ENCODE results near the gene PRORP. TPM values are rescaled to one million over a fixed set of nuclear protein-coding genes. Genes with fewer than 3 reads are reported as not detected.

Gene PRORP
- total RNA-seq, 1 experiment from 2014 or later, result 62.7 TPM

DNA sequence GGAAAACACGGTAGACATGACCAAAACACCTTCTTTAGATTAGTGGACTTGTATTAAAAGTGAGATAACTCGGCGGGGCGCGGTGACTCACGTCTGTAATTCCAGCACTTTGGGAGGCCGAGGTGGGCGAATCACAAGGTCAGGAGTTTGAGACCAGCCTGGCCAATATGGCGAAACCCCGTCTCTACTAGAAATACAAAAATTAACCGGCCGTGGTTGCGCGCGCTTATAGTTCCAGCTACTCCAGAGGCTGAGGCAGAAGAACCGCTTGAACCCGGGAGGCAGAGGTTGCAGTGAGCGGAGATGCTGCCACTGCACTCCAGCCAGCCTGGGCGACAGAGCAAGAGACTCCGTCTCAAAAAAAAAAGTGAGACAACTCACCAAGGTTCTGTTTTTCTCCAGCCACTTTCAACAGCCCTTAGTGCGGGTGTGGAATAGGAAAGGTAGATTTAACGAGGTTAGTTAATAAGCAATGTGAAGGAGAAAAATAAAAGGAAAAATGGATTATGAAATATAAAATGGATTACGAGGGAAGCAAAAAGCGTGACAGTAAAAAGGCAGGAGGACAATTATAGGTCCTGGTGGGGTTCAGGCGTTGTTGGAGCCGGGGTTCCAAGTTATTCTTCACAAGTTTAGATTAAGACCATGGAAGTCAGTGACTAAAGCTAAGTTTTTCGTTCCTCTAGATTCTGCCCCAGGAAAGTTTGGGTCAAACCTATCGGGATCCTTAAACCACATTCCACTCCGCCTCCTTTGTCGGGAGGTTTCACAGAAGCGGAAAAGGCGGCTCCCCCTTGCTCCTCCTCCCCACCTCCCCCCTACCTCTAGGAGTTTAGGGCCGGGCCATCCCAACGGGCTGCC, 1.1 kb upstream of the PRORP start:
- H3K4me3 ChIP-seq (ENCODE audit: insufficient read depth, low read depth, low read length), result peak overlapping the region; percentile 66
- no peaks in the 10 kb centered on the region for H3K36me3 ChIP-seq (replicated peaks; ENCODE audit: control insufficient read depth, insufficient read depth, low read length)
- DNase-seq, result no peak
- H3K27me3 ChIP-seq (ENCODE audit: control insufficient read depth, insufficient read depth, low read length), result no peaks in the 10 kb centered on the region

DNA sequence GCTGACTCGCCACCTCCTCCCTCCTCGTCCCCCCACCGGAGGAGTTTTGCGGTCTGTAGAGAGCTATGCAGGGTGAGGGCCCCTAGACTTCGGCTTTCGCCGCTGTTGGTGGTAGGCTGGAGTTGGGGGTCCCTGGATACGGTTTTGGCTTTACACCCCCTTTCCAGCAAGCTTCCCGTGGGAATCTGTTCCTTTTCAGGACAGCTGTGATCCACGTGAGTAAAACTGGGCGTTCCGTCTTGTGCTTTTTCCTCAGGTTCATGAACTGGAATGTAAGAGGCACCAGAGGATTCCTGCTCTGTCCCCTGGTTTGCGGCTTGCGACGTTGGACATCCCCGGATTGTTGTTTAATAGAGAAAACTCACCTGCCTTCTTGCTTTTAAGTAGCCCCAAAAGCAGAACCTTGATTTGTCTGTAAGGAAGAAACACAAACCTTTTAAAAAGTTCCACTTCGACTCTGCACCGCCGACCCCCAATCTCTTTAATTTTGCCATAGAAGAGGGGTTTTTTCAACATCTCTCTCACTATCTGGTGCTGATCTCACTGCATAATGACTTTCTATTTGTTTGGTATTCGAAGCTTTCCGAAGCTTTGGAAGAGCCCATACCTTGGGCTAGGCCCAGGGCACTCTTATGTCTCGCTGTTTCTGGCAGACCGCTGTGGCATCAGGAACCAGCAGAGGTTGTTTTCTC, 490 bp downstream of the PRORP start:
- Histone ChIP-seq H3K4me3 (ENCODE audit: insufficient read depth, low read depth, low read length) (peak overlapping the region; percentile 66), H3K36me3 (replicated peaks; ENCODE audit: control insufficient read depth, insufficient read depth, low read length) (0 out of 2 replicates have a peak, but pooled peaks cover 2% of the 10 kb centered on the region), H3K27me3 (ENCODE audit: control insufficient read depth, insufficient read depth, low read length) (no peaks in the 10 kb centered on the region)
- peak; percentile 10 for DNase-seq

- Histone ChIP-seq H3K36me3 (replicated peaks; ENCODE audit: control insufficient read depth, insufficient read depth, low read length) (0 out of 2 replicates have a peak, but pooled peaks cover 2% of the 10 kb centered on the region), H3K27me3 (ENCODE audit: control insufficient read depth, insufficient read depth, low read length) (no peaks in the 10 kb centered on the region), H3K4me3 (ENCODE audit: insufficient read depth, low read depth, low read length) (peak overlapping the region; percentile 66; the same call in 1 of the 2 replicates)
- DNase-seq, result no peak
Observed at GRCh38 chr14:35123388-35123703, 994 bp downstream of the PRORP start.

DNA sequence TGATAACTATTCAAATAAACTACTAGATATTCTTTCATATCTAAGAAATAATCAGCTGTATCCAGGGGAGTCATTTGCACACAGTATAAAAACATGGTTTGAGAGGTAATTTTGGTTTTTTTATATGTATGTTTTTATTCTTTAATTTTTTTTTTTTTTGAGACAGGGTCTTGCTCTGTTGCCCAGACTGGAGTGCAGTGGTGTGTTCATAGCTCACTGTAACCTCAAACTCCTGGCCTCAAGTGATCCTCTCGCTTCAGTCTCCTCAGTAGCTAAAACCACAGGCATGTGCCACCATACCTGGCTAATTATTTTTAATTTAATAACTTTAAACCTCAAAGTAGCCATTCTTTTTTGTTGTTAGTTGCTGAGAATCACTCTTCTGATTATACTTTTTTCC, 1.8 kb downstream of the PRORP start:
- Histone ChIP-seq H3K27me3 (ENCODE audit: control insufficient read depth, insufficient read depth, low read length) (no peaks in the 10 kb centered on the region), H3K4me3 (ENCODE audit: insufficient read depth, low read depth, low read length) (no peak overlapping the region), H3K36me3 (replicated peaks; ENCODE audit: control insufficient read depth, insufficient read depth, low read length) (0 out of 2 replicates have a peak, but pooled peaks cover 2% of the 10 kb centered on the region)
- DNase-seq, result no peak

DNA sequence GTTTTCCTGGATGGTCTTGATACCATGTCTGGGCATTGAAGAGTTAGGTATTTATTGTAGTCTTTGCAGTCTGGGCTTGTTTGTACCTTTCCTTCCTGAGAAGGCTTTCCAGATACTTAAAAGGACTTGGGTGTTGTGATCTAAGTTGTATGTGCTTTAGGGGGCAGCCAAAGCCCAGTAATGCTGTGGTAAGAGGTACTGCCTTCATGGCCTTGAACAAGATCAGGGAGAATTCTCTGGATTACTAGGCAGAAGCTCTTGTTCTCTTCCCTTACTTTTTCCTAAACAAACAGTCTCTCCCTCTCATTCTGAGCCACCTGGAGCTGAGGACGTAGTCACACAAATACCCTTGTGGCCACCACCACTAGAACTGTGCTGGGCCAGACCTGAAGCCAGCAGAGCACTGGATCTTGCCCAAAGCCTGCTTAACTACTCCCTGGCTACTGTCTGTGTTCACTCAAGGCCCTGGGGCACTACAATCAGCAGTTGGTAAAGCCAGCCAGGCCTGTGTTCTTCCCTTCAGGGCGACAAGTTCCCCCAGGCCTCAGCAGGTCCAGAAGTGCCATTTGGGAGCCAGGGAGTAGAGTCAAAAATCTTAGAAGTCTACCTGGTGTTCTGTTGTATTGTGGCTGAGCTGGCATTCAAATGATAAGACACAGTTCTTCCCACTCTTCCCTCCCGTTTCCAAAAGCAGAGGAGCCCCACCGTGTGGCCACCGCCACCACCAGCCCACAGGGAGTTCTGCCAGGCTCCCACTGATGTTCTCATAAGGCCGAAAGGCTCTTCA, 11.4 kb downstream of the PRORP start:
- DNase-seq, result no peak

GRCh38 chr14:35134329-35135123, 12.2 kb downstream of the PRORP start:
- Histone ChIP-seq H3K4me3 (ENCODE audit: insufficient read depth, low read depth, low read length) (no peak overlapping the region), H3K36me3 (replicated peaks; ENCODE audit: control insufficient read depth, insufficient read depth, low read length) (peaks cover 2% of the 10 kb centered on the region), H3K27me3 (ENCODE audit: control insufficient read depth, insufficient read depth, low read length) (no peaks in the 10 kb centered on the region)
- no peak for DNase-seq

More for the DNA sequence above, 11.4 kb downstream of the PRORP start:
- Histone ChIP-seq H3K27me3 (ENCODE audit: control insufficient read depth, insufficient read depth, low read length) (no peaks in the 10 kb centered on the region), H3K4me3 (ENCODE audit: insufficient read depth, low read depth, low read length) (no peak overlapping the region), H3K36me3 (replicated peaks; ENCODE audit: control insufficient read depth, insufficient read depth, low read length) (peaks cover 2% of the 10 kb centered on the region)

DNA sequence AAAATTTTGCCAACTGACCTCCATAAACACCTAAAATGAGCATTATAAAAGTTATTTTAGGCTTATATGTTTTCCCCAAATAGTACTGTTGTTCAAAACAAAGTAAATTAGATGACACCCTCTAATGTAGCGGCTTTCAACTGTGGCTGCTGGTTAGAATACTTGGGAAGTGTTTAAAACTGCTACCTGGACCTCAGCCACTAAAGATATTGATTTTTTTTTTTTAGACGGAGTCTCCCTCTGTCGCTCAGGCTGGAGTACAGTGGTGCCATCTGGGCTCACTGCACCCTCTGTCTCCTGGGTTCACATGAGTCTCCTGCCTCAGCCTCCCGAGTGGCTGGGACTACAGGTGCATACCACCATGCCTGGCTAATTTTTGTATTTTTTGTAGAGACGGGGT, 16.2 kb downstream of the PRORP start:
- Histone ChIP-seq H3K36me3 (replicated peaks; ENCODE audit: control insufficient read depth, insufficient read depth, low read length) (peaks cover 2% of the 10 kb centered on the region), H3K4me3 (ENCODE audit: insufficient read depth, low read depth, low read length) (no peak overlapping the region), H3K27me3 (ENCODE audit: control insufficient read depth, insufficient read depth, low read length) (no peaks in the 10 kb centered on the region)
- DNase-seq, result no peak

DNA sequence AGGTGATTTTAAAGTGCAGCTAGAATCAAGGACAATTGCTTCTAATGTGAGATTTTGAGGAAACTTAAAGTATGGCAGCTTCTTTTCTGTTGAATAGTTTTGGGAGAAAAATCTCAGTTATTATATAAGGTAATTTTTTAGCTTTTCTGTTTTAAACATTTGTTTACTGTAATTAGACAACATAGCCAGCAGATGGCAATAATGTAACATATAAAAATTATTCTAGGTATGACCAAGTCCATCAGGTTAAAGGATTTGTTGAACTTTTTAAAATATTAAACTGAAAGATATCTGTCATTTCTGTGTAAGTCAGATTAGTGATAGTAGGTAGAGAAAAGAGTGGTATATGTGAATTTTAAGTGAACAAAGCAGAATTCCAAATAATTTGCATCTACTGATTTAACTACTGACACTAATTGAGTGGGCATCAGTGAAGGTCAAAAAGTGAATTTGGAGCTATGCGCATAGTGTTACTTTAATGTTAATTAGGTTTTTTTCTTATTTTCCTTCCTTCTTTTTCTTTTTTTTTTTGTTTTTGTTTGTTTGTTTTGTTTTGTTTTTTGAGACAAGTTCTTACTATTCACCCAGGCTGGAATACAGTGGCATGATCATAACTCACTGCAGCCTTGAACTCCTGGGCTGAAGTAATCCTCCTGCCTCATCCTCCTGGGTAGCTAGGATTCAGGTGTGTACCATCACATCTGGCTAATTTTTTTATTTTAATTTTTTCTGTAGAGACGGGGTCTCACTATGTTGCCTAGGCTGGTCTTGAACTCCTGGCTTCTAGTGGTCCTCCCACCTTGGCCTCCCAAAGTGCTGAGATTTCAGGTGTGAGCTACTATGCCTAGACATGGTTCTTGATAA, 18.6 kb downstream of the PRORP start:
- no peak for DNase-seq
- Histone ChIP-seq H3K27me3 (ENCODE audit: control insufficient read depth, insufficient read depth, low read length) (no peaks in the 10 kb centered on the region), H3K4me3 (ENCODE audit: insufficient read depth, low read depth, low read length) (no peak overlapping the region), H3K36me3 (replicated peaks; ENCODE audit: control insufficient read depth, insufficient read depth, low read length) (no peaks in the 10 kb centered on the region)

DNA sequence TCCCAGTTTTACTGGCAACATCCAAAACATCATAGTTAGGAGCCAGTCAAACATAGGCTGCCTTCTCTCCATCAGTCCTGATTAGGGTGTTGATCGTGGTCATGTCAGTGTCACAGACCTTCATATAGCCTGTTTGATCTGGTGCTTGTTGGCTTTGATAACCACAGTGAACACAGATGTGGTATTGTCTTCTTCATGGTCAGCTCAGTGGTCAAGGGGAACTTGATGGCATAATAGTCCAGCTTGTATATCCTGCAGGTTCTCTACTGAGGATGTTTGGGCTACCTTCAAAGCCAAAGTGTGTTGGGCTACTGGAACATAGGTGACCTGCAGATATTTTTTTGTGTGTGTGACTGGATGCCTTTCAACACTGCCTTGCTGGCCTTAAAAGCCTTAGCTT, 21.7 kb downstream of the PRORP start:
- H3K36me3 ChIP-seq (replicated peaks; ENCODE audit: control insufficient read depth, insufficient read depth, low read length), result no peaks in the 10 kb centered on the region
- H3K4me3 ChIP-seq (ENCODE audit: insufficient read depth, low read depth, low read length), result no peak overlapping the region
- no peak for DNase-seq
- no peaks in the 10 kb centered on the region for H3K27me3 ChIP-seq (ENCODE audit: control insufficient read depth, insufficient read depth, low read length)

- Histone ChIP-seq H3K4me3 (ENCODE audit: insufficient read depth, low read depth, low read length) (no peak overlapping the region), H3K27me3 (ENCODE audit: control insufficient read depth, insufficient read depth, low read length) (no peaks in the 10 kb centered on the region), H3K36me3 (replicated peaks; ENCODE audit: control insufficient read depth, insufficient read depth, low read length) (no peaks in the 10 kb centered on the region)
- DNase-seq, result no peak
Observed at GRCh38 chr14:35146711-35147149, 24.4 kb downstream of the PRORP start.

DNA sequence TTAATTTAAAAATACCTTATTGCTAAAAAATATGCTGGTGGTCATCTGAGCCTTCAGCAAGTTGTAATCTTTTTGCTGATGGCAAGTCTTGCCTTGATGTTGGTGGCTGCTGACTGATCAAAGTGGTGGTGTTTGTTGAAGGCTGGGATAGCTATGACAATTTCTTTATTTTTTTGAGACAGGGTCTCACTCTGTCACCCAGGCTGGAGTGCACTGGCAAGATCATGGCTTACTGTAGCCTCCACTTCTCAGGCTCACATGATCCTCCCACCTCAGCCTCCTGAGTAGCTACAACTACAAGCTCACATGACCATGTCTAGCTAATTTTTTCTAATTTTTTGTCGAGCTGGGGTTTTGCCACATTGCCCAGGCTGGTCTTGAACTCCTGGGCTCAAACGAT, 24.8 kb downstream of the PRORP start:
- Histone ChIP-seq H3K36me3 (replicated peaks; ENCODE audit: control insufficient read depth, insufficient read depth, low read length) (no peaks in the 10 kb centered on the region), H3K4me3 (ENCODE audit: insufficient read depth, low read depth, low read length) (no peak overlapping the region), H3K27me3 (ENCODE audit: control insufficient read depth, insufficient read depth, low read length) (no peaks in the 10 kb centered on the region)
- no peak for DNase-seq

DNA sequence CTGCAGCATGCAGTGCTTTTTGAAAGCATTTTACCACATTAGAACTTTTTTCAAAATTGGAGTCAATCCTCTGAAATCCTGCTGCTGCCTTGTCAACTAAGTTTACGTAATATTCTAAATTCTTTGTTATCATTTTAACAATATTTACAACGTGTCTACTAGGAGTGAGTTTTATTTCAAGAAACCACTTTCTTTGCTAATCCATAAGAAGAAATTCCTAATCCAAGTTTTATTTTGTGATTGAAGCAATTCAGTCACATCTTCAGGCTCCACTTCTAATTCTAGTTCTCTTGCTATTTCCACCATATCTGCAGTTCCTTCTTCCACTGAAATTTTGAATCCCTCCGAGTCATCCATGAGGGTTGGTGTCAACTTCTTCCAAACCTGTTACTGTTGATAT, 25.4 kb downstream of the PRORP start:
- Histone ChIP-seq H3K27me3 (ENCODE audit: control insufficient read depth, insufficient read depth, low read length) (no peaks in the 10 kb centered on the region), H3K36me3 (replicated peaks; ENCODE audit: control insufficient read depth, insufficient read depth, low read length) (no peaks in the 10 kb centered on the region), H3K4me3 (ENCODE audit: insufficient read depth, low read depth, low read length) (no peak overlapping the region)
- no peak for DNase-seq

GRCh38 chr14:35149239-35149638, 26.9 kb downstream of the PRORP start:
- no peak for DNase-seq

More at GRCh38 chr14:35149239-35149638, 26.9 kb downstream of the PRORP start:
- Histone ChIP-seq H3K36me3 (replicated peaks; ENCODE audit: control insufficient read depth, insufficient read depth, low read length) (no peaks in the 10 kb centered on the region), H3K27me3 (ENCODE audit: control insufficient read depth, insufficient read depth, low read length) (no peaks in the 10 kb centered on the region), H3K4me3 (ENCODE audit: insufficient read depth, low read depth, low read length) (no peak overlapping the region)
